ENCODE data around the gene HTR6.

Gene HTR6

DNA sequence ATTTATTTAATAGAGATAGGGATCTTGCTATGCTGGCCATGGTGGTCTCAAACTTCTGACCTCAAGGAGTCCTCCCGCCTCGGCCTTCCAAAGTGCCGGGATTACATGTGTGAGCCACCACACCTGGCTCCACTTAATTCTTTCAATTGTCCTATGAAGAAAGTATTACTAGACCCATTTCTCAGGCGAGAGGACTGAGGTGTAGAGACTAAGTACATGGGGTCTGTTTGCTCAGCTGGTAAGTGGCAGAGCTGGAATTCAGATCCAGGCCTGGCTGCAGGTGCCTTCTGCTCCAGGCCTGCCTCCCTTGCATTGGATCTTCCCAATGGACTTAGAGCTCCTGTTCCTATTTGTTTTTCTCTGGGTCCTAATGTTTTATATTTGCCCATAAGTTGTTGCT is 55.5 kb downstream of the HTR6 start:
- no peak for DNase-seq (ENCODE audit: low read depth in 3 of 3)

GRCh38 chr1:19720973-19721372 is 56.3 kb downstream of the HTR6 start:
- DNase-seq (ENCODE audit: low read depth in 3 of 3), result no peak

GRCh38 chr1:19723874-19724273 is 59.2 kb downstream of the HTR6 start:
- DNase-seq (ENCODE audit: low read depth in 3 of 3), result no peak

DNA sequence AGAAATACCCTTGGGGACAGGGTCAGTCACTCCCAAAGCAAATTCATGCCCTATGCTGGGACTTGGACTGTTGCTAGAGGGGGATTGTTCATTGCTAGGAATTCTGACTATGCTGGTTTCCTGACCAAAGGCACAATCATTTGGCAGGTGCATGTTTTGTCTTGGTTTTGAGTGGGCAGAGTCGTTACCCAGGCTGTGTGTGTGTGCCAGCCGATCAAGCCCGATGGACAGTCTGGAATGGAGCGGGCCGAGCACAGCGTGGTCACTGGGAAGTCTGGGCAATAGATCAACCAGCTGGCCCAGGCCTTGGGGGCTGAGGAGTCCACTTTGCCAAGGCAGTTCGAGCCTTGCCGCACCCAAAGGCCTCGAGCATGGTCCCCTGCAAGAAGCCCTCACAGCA is 60.9 kb downstream of the HTR6 start:
- no peak for DNase-seq (ENCODE audit: low read depth in 3 of 3)

DNA sequence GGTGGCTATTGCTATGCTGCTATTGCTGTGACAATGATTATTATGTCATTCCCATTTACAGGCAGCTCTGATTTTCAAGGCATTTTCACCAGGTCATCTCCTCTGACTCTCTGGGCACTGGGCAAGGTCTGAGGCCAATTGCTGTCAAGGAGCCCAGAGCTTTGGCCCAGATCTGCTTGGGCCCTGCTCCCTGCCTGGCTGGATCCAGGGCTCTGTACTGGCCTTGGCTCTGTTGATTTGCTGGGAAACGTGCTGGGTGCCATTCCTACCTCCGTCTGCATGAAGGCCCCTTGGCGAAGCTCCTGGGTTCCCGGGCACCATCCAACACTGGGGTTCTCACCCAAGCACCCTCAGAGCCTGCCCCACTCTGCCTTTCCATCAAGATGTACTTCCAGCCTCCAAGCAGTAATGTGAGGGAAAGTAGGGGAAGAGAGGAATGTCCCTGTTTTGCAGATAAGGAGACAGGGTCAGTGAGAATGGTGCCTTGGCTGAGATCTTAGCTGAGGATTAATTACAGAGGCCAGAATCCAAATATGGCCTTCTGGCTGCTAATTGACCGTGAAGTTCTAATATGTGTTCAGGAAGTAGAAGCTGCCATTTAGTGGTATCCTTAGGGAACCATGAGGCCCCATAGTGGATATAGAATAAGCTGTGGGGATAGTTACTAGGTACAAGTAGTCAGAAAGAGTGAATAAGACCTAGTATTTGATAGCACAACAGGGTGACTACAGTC is 63.9 kb downstream of the HTR6 start:
- DNase-seq (ENCODE audit: low read depth in 3 of 3), result no peak

- no peak for DNase-seq (ENCODE audit: low read depth in 3 of 3)
Measured at GRCh38 chr1:19730232-19730631, 65.6 kb downstream of the HTR6 start.
